ENCODE data around the gene FDX1. TPM values are rescaled to one million over a fixed set of nuclear protein-coding genes. Genes with fewer than 3 reads are reported as not detected.

The FDX1 gene
- total and polyA plus RNA-seq, 2 of the 8 experiments (the other 6 are each of a cell fraction or from before 2014, with no cell fraction given): 3.7 to 9.6 TPM

DNA sequence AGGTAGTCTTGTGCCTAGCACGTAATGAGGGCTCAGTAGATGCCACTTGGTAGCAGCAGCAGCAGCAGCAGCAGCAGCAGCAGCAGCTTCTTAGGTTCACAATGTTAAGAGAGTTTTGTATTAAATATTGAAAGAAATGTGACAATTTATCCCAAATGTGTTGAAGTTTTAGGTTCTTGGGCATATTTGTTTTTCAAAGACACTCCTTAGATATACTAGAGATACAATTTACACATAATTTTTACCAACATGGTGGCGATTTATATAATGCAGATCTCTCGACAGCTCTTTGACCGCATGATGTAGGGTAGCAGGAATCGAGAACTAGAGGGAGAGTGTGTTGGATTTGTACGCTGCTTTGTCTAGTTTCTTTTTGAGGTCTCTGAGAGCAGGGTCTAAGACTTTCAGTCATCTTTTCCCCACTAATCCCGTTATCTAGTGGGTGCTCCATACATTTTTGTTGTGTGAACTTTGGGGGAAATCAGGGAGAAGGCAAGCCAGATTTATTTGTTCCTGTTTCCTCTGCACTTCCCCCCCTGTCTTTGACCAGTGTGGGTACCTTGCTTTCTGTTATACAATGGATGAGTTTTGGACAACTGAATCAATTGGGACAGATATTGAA lies 1.4 kb downstream of the FDX1 start (continued):
- TF ChIP-seq, protein P1, sequence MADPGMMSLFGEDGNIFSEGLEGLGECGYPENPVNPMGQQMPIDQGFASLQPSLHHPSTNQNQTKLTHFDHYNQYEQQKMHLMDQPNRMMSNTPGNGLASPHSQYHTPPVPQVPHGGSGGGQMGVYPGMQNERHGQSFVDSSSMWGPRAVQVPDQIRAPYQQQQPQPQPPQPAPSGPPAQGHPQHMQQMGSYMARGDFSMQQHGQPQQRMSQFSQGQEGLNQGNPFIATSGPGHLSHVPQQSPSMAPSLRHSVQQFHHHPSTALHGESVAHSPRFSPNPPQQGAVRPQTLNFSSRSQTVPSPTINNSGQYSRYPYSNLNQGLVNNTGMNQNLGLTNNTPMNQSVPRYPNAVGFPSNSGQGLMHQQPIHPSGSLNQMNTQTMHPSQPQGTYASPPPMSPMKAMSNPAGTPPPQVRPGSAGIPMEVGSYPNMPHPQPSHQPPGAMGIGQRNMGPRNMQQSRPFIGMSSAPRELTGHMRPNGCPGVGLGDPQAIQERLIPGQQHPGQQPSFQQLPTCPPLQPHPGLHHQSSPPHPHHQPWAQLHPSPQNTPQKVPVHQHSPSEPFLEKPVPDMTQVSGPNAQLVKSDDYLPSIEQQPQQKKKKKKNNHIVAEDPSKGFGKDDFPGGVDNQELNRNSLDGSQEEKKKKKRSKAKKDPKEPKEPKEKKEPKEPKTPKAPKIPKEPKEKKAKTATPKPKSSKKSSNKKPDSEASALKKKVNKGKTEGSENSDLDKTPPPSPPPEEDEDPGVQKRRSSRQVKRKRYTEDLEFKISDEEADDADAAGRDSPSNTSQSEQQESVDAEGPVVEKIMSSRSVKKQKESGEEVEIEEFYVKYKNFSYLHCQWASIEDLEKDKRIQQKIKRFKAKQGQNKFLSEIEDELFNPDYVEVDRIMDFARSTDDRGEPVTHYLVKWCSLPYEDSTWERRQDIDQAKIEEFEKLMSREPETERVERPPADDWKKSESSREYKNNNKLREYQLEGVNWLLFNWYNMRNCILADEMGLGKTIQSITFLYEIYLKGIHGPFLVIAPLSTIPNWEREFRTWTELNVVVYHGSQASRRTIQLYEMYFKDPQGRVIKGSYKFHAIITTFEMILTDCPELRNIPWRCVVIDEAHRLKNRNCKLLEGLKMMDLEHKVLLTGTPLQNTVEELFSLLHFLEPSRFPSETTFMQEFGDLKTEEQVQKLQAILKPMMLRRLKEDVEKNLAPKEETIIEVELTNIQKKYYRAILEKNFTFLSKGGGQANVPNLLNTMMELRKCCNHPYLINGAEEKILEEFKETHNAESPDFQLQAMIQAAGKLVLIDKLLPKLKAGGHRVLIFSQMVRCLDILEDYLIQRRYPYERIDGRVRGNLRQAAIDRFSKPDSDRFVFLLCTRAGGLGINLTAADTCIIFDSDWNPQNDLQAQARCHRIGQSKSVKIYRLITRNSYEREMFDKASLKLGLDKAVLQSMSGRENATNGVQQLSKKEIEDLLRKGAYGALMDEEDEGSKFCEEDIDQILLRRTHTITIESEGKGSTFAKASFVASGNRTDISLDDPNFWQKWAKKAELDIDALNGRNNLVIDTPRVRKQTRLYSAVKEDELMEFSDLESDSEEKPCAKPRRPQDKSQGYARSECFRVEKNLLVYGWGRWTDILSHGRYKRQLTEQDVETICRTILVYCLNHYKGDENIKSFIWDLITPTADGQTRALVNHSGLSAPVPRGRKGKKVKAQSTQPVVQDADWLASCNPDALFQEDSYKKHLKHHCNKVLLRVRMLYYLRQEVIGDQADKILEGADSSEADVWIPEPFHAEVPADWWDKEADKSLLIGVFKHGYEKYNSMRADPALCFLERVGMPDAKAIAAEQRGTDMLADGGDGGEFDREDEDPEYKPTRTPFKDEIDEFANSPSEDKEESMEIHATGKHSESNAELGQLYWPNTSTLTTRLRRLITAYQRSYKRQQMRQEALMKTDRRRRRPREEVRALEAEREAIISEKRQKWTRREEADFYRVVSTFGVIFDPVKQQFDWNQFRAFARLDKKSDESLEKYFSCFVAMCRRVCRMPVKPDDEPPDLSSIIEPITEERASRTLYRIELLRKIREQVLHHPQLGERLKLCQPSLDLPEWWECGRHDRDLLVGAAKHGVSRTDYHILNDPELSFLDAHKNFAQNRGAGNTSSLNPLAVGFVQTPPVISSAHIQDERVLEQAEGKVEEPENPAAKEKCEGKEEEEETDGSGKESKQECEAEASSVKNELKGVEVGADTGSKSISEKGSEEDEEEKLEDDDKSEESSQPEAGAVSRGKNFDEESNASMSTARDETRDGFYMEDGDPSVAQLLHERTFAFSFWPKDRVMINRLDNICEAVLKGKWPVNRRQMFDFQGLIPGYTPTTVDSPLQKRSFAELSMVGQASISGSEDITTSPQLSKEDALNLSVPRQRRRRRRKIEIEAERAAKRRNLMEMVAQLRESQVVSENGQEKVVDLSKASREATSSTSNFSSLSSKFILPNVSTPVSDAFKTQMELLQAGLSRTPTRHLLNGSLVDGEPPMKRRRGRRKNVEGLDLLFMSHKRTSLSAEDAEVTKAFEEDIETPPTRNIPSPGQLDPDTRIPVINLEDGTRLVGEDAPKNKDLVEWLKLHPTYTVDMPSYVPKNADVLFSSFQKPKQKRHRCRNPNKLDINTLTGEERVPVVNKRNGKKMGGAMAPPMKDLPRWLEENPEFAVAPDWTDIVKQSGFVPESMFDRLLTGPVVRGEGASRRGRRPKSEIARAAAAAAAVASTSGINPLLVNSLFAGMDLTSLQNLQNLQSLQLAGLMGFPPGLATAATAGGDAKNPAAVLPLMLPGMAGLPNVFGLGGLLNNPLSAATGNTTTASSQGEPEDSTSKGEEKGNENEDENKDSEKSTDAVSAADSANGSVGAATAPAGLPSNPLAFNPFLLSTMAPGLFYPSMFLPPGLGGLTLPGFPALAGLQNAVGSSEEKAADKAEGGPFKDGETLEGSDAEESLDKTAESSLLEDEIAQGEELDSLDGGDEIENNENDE (IDR thresholded peaks at IDR 0.05; ENCODE audit: insufficient replicate concordance, low read length): no peak
- TF ChIP-seq RNF2 (IDR thresholded peaks at IDR 0.05; ENCODE audit: borderline replicate concordance, low read depth, low read length, missing control alignments, poor library complexity, severe bottlenecking): no peak
- no peak for TF ChIP-seq HDAC2 (IDR thresholded peaks at IDR 0.05; ENCODE audit: borderline replicate concordance in 1 of 2, low read depth in 2 of 2, low read length in 2 of 2)
- TF ChIP-seq KDM5A (IDR thresholded peaks at IDR 0.05; ENCODE audit: low read length): no peak
- no peak for TF ChIP-seq NRF1 (IDR thresholded peaks at IDR 0.05; ENCODE audit: low read depth, low read length)
- no peak for TF ChIP-seq ZNF274 (IDR thresholded peaks at IDR 0.05; ENCODE audit: borderline replicate concordance, extremely low read depth, low read length)
- no peak for TF ChIP-seq EZH2 (IDR thresholded peaks at IDR 0.05; ENCODE audit: low read depth, low read length, severe bottlenecking)
